Right atrium auricular region (tissue), 2 donors: ENCODE measurements around the gene MALRD1. TPM values are rescaled to one million over a fixed set of nuclear protein-coding genes. Genes with fewer than 3 reads are reported as not detected.

Experiments used
- DNase-seq: peaks from one replicate; pipeline ENCODE4 v3.0.0-alpha.2; 2019; ENCODE audit warnings: low spot score
- H3K27ac ChIP-seq, 2 donors: fragments of 200-600 bp; sonication (generic); 1 replicate in 1 of 2; 2 replicates in 1 of 2; pipeline ENCODE4 v1.5.1; 2016 to 2019
- H3K27me3 ChIP-seq, 2 donors: fragments of 200-600 bp; sonication (generic); one replicate each; pipeline versions ENCODE4 v1.5.1 to v1.6.0; 2017 to 2019
- H3K36me3 ChIP-seq: fragments of 200-600 bp; sonication (generic); one replicate; pipeline ENCODE4 v1.5.1; 2016
- H3K4me1 ChIP-seq, 2 donors: fragments of 200-600 bp; sonication (generic); one replicate each; pipeline versions ENCODE4 v1.5.1 to v1.6.0; 2017 to 2019
- H3K4me3 ChIP-seq, 2 donors: fragments of 200-600 bp; sonication (generic); 1 replicate in 1 of 2; 2 replicates in 1 of 2; pipeline ENCODE4 v1.5.1; 2017 to 2019; ENCODE audit warnings: mild to moderate bottlenecking in 1 of 2, moderate library complexity in 1 of 2
- H3K9me3 ChIP-seq, 2 donors: fragments of 200-600 bp; sonication (generic); one replicate each; pipeline ENCODE4 v1.5.1; 2019
- CTCF ChIP-seq, 2 donors: fragments of 200-600 bp; sonication (generic); IDR thresholded peaks; one replicate each; pipeline ENCODE4 v1.5.1; 2019; ENCODE audit warnings: antibody characterized with exemption in 2 of 2
- total RNA-seq, 2 donors: library from RNA; depleted of rRNA; stranded (reverse); fragments of >200 nt; gene quantifications; one replicate each; pipeline ENCODE4 v1.1.0, GENCODE V29; 2016

The MALRD1 gene
- total RNA-seq, 2 donors from 2014 or later = 0.71 to 1.3 TPM

GRCh38 chr10:19616966-19617365, 568.4 kb downstream of the MALRD1 start:
- no peak overlapping the region for H3K4me3 ChIP-seq
- no peak for TF ChIP-seq CTCF (IDR thresholded peaks at IDR 0.05)
- H3K27ac ChIP-seq = no peak overlapping the region
- H3K4me1 ChIP-seq = no peaks in the 10 kb centered on the region
- no peaks in the 10 kb centered on the region for H3K27me3 ChIP-seq
- H3K36me3 ChIP-seq = no peaks in the 10 kb centered on the region
- no peaks in the 10 kb centered on the region for H3K9me3 ChIP-seq
- no peak for DNase-seq

- Histone ChIP-seq H3K36me3 (no peaks in the 10 kb centered on the region), H3K27ac (no peak overlapping the region), H3K4me1 (no peaks in the 10 kb centered on the region), H3K4me3 (no peak overlapping the region), H3K9me3 (no peaks in the 10 kb centered on the region), H3K27me3 (no peaks in the 10 kb centered on the region)
- TF ChIP-seq CTCF (IDR thresholded peaks at IDR 0.05) = no peak
- no peak for DNase-seq
Measured at GRCh38 chr10:19620811-19621210, 572.2 kb downstream of the MALRD1 start.

DNA sequence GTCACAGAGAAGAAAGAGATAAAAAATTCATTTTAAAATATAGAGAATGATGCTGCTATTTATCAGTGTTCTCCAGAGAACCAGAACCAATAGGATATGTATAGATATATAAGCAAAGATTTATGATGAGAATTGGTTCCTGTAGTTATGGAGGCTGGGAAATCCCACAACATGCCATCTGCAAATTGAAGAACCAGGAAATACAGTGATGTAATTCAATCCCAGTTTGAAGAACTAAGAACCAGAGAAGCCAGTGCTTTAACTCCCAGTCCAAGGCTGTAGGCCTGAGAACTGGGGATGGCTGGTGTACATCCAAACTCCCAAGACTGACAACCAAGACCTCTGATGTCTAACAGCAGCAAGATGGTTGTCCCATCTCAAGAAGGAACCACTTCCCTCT, 574.7 kb downstream of the MALRD1 start:
- Histone ChIP-seq H3K4me3 (no peak overlapping the region), H3K27ac (no peak overlapping the region), H3K9me3 (no peaks in the 10 kb centered on the region), H3K4me1 (no peaks in the 10 kb centered on the region), H3K27me3 (no peaks in the 10 kb centered on the region), H3K36me3 (no peaks in the 10 kb centered on the region)
- DNase-seq = no peak
- TF ChIP-seq CTCF (IDR thresholded peaks at IDR 0.05) = no peak

DNA sequence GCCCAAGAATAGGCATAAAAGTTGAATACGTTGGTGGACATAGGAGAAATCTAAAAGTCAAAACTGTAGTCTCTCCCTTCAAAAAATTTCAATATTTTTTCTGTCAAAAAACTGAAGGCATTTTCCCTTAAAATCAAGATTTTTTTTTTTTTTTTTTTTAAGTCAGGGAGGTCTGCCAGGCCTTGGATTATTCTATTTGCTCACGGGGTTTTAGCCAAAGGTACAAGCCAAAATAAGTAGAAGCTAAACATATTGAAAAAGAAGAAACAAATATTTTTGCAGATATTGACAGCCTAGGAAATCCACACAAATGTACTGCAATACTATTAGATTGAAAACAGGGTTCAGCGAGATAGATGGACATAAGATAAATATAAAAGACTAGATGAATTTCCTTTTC, 577.6 kb downstream of the MALRD1 start:
- H3K27ac ChIP-seq = no peak overlapping the region
- no peak overlapping the region for H3K4me3 ChIP-seq
- H3K4me1 ChIP-seq = peaks cover 0 to 11% of the 10 kb centered on the region in 2 donors
- DNase-seq = no peak
- H3K36me3 ChIP-seq = no peaks in the 10 kb centered on the region
- no peak for TF ChIP-seq CTCF (IDR thresholded peaks at IDR 0.05)
- no peaks in the 10 kb centered on the region for H3K27me3 ChIP-seq
- no peaks in the 10 kb centered on the region for H3K9me3 ChIP-seq

DNA sequence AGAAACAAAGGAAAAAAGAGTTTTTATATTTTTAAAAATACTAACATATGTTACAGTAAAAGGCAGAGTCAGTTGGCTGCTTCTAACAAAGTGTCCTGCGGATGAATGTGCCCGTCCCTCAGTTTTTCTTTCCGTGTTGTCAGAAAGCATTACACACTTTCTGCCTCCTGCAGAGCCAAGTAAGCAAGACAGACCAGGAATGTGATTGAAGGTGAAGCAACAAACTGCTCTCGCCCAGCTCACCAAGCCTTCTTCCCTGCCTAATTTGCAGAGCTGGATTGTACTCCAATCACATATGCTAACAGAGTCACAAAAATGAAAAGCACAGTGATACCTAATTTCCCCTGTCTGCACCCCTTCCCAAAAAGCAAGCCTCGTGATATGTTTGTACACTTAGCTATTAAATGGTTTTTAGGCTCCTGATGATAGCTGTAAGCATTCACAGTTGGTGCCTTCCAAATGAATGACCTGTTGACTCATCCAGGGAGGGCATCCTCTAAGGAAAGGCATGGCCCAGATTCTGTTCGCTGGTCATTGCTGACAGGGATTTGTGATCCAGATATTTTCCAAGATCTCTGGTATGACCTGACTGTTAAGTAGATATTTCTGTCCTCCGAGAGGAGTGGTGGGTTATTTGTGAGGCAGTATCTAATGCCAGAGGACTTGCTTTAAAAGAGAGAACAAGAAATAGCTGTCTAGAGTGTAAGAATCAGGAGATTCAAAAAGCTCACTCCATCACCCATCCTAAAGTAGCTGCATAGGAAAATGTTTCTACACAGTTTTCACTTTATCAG, 580.4 kb downstream of the MALRD1 start:
- Histone ChIP-seq H3K4me3 (no peak overlapping the region), H3K27me3 (no peaks in the 10 kb centered on the region), H3K27ac (peak overlapping the region; percentile 53 to 61), H3K4me1 (peaks cover 0 to 11% of the 10 kb centered on the region in 2 donors), H3K36me3 (no peaks in the 10 kb centered on the region), H3K9me3 (no peaks in the 10 kb centered on the region)
- no peak for TF ChIP-seq CTCF (IDR thresholded peaks at IDR 0.05)
- no peak for DNase-seq

DNA sequence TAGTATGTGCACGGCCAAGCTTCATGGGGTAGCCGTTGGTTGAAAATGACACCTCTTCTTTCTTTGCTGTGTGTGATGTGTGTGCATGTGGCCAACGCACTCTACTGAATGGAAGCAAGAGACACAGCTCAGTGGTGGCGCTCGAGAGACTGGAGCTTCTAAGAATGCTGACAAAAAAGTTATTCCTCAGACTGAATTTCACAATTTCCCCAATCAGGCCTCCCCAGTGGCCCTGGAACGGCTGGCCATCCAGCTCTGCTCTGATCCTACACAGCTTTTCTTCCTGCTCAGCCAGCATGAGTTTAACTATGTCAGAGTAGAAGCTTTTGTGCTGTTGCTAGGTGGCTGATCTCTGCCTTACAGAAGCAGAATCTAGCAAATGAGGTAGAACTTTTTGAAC, 581.0 kb downstream of the MALRD1 start:
- Histone ChIP-seq H3K4me3 (no peak overlapping the region), H3K36me3 (no peaks in the 10 kb centered on the region), H3K4me1 (peaks cover 0 to 11% of the 10 kb centered on the region in 2 donors), H3K27ac (peak overlapping the region; percentile 53 to 61), H3K27me3 (no peaks in the 10 kb centered on the region), H3K9me3 (no peaks in the 10 kb centered on the region)
- peak; percentile 88 for DNase-seq
- TF ChIP-seq CTCF (IDR thresholded peaks at IDR 0.05) = peak in 1 of 2 donors; percentile 40
